Measurements from ENCODE around the gene DEXI. TPM values are rescaled to one million over a fixed set of nuclear protein-coding genes. Genes with fewer than 3 reads are reported as not detected.
A peak's percentile ranks its signal among the peaks of the same experiment; 100 is the strongest.

DEXI gene
- polyA plus RNA-seq, 3 donors: 4.9 to 10.8 (median 6.8) TPM

DNA sequence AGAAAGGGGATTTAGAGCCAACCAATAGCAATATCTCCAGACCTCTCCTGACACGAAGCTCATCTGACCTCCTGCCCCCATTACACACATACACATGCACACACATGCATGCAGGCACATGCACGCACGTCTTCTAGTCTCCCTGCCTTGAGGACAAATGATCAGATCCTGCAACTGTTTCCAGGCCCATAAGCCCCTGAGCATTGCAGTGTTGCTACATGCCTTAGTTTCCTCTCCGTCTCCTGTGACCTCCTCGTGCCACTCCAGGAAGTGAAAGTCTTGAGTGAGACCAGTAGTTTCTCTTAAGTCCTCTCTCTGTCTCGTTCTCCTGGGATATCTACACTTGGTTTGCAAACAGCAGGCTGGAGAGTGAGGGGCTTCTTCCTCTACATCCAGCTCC lies 57.0 kb downstream of the DEXI start:
- TF ChIP-seq, protein P1, sequence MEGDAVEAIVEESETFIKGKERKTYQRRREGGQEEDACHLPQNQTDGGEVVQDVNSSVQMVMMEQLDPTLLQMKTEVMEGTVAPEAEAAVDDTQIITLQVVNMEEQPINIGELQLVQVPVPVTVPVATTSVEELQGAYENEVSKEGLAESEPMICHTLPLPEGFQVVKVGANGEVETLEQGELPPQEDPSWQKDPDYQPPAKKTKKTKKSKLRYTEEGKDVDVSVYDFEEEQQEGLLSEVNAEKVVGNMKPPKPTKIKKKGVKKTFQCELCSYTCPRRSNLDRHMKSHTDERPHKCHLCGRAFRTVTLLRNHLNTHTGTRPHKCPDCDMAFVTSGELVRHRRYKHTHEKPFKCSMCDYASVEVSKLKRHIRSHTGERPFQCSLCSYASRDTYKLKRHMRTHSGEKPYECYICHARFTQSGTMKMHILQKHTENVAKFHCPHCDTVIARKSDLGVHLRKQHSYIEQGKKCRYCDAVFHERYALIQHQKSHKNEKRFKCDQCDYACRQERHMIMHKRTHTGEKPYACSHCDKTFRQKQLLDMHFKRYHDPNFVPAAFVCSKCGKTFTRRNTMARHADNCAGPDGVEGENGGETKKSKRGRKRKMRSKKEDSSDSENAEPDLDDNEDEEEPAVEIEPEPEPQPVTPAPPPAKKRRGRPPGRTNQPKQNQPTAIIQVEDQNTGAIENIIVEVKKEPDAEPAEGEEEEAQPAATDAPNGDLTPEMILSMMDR (IDR thresholded peaks at IDR 0.05): no peak
- H3K27ac ChIP-seq (ENCODE audit: low read depth in 1 of 2, low read length in 2 of 2): peak overlapping the region; percentile 77 to 82
- peak overlapping the region; percentile 48 for H3K4me2 ChIP-seq (replicated peaks; ENCODE audit: extremely low read depth, low read length, poor library complexity, severe bottlenecking)
- Mint-ChIP-seq H3K4me3 (peak overlapping the region in 1 of 2 donors; percentile 85), H3K36me3 (peaks cover 52% of the 10 kb centered on the region in 2 donors), H3K27me3 (ENCODE audit: low read depth in 3 of 3) (no peaks in the 10 kb centered on the region), H3K27ac (peak overlapping the region; percentile 90 to 98 (median 94)), H3K9me3 (no peaks in the 10 kb centered on the region), H3K4me1 (peaks cover 96% of the 10 kb centered on the region)
- peaks cover 26 to 34% of the 10 kb centered on the region in 2 donors for H3K36me3 ChIP-seq (replicated peaks in 1 of 2; ENCODE audit: control insufficient read depth in 1 of 2, insufficient read depth in 2 of 2, low read length in 2 of 2)
- peak; percentile 47 to 78 (median 74) for DNase-seq
- H3K79me2 ChIP-seq (ENCODE audit: insufficient read depth, low read length): peaks cover 100% of the 10 kb centered on the region
- no peaks in the 10 kb centered on the region for H3K27me3 ChIP-seq (ENCODE audit: control insufficient read depth in 2 of 2, insufficient read depth in 2 of 2, low read length in 2 of 2)
- H2AFZ ChIP-seq (ENCODE audit: insufficient read depth, low read depth, low read length, poor library complexity, severe bottlenecking): no peak overlapping the region
- peaks cover 97 to 99% of the 10 kb centered on the region in 2 donors for H3K4me1 ChIP-seq (ENCODE audit: control insufficient read depth in 1 of 2, insufficient read depth in 2 of 2, low read length in 2 of 2)
- intact Hi-C loops (cut with micrococcal nuclease): no loop called here
- H3K9me3 ChIP-seq (replicated peaks in 1 of 2; ENCODE audit: control insufficient read depth in 1 of 2, insufficient read depth in 1 of 2, low read length in 2 of 2): no peaks in the 10 kb centered on the region
- H3K4me3 ChIP-seq (replicated peaks in 1 of 3; ENCODE audit: low read depth in 2 of 3, low read length in 3 of 3): peak overlapping the region in 1 of 3 experiments; percentile 52
- no peak overlapping the region for H3K9ac ChIP-seq (ENCODE audit: insufficient read depth, low read length, poor library complexity, severe bottlenecking)
- WGBS (ENCODE audit: insufficient coverage): 3% methylated on average over 5 of the region's 6 CpGs
- peaks cover 94% of the 10 kb centered on the region for H4K20me1 ChIP-seq (ENCODE audit: insufficient read depth, low read length)

DNA sequence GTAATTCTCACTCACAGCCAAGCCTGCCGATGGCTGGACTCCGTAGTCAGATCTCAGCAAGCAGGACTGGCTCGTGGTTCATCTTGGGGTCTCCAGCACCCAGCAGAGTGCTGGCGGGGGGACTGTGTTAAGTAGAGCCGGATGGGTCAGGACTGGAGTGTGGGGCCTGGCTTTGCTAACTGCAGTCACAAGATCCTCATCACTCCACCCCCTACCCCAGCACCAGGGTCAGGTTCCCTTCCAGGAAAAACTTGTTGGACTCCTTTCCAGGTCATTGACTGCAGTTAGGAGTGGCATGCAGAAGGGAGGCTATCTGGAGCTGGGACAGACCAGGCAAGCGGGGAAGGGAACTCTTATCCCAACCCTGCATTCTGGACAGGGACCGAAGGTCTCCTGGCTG lies 59.3 kb downstream of the DEXI start:
- H3K4me3 ChIP-seq (replicated peaks in 1 of 3; ENCODE audit: low read depth in 2 of 3, low read length in 3 of 3): no peak overlapping the region
- peaks cover 100% of the 10 kb centered on the region for H3K79me2 ChIP-seq (ENCODE audit: insufficient read depth, low read length)
- H3K27me3 ChIP-seq (ENCODE audit: control insufficient read depth in 2 of 2, insufficient read depth in 2 of 2, low read length in 2 of 2): no peaks in the 10 kb centered on the region
- peaks cover 87% of the 10 kb centered on the region for H4K20me1 ChIP-seq (ENCODE audit: insufficient read depth, low read length)
- no peaks in the 10 kb centered on the region for H3K9me3 Mint-ChIP-seq
- TF ChIP-seq, protein P1 (IDR thresholded peaks at IDR 0.05): no peak
- no peaks in the 10 kb centered on the region for H3K9me3 ChIP-seq (replicated peaks in 1 of 2; ENCODE audit: control insufficient read depth in 1 of 2, insufficient read depth in 1 of 2, low read length in 2 of 2)
- H2AFZ ChIP-seq (ENCODE audit: insufficient read depth, low read depth, low read length, poor library complexity, severe bottlenecking): no peak overlapping the region
- intact Hi-C loops (cut with micrococcal nuclease): no loop called here
- no peak overlapping the region for H3K4me3 Mint-ChIP-seq
- peaks cover 87% of the 10 kb centered on the region for H3K4me1 Mint-ChIP-seq
- DNase-seq: no peak
- H3K36me3 Mint-ChIP-seq: peaks cover 37 to 42% of the 10 kb centered on the region in 2 donors
- H3K27me3 Mint-ChIP-seq (ENCODE audit: low read depth in 3 of 3): no peaks in the 10 kb centered on the region
- peaks cover 26 to 33% of the 10 kb centered on the region in 2 donors for H3K36me3 ChIP-seq (replicated peaks in 1 of 2; ENCODE audit: control insufficient read depth in 1 of 2, insufficient read depth in 2 of 2, low read length in 2 of 2)
- H3K4me2 ChIP-seq (replicated peaks; ENCODE audit: extremely low read depth, low read length, poor library complexity, severe bottlenecking): no peak overlapping the region
- peak overlapping the region; percentile 3 to 82 for H3K27ac ChIP-seq (ENCODE audit: low read depth in 1 of 2, low read length in 2 of 2)
- H3K27ac Mint-ChIP-seq: peak overlapping the region in 2 of 7 donors; percentile 31 to 78
- no peak overlapping the region for H3K9ac ChIP-seq (ENCODE audit: insufficient read depth, low read length, poor library complexity, severe bottlenecking)
- WGBS (ENCODE audit: insufficient coverage): 95% methylated on average over 3 of the region's 7 CpGs
- peaks cover 91 to 94% of the 10 kb centered on the region in 2 donors for H3K4me1 ChIP-seq (ENCODE audit: control insufficient read depth in 1 of 2, insufficient read depth in 2 of 2, low read length in 2 of 2)

Measured in CD14-positive monocyte (primary cell).